Activated T-cell treated with anti-CD3 and anti-CD28 coated beads for 48 hours (primary cell): Measurements from ENCODE around the gene PRELID3B.
A peak's percentile ranks its signal among the peaks of the same experiment; 100 is the strongest.
"Not testable (repeated sequence)": the region's sequence is repeated elsewhere in the genome, so short reads cannot be mapped to it uniquely, and the experiment has no call there.

Experiments used
- DNase-seq: peaks from one replicate; pipeline ENCODE4 v3.0.0-alpha.2; 2020; ENCODE audit warnings: low read depth

The PRELID3B gene

DNA sequence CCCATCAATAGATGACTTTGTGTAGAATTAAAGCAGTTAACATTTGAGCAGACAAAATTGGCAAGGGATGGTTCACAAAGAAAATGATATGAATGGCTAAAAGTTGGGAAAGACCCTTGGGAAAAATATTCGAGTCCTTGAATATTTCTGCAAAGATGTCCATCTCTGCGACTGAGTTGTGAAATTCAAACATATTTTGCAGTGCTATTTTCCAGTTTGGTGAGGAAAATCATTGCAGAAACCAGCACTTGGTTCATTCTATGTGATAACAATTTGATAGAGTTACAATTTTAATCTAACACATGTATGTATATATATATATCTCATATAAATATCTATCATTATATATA is 6.1 kb upstream of the PRELID3B start:
- DNase-seq: no peak

DNA sequence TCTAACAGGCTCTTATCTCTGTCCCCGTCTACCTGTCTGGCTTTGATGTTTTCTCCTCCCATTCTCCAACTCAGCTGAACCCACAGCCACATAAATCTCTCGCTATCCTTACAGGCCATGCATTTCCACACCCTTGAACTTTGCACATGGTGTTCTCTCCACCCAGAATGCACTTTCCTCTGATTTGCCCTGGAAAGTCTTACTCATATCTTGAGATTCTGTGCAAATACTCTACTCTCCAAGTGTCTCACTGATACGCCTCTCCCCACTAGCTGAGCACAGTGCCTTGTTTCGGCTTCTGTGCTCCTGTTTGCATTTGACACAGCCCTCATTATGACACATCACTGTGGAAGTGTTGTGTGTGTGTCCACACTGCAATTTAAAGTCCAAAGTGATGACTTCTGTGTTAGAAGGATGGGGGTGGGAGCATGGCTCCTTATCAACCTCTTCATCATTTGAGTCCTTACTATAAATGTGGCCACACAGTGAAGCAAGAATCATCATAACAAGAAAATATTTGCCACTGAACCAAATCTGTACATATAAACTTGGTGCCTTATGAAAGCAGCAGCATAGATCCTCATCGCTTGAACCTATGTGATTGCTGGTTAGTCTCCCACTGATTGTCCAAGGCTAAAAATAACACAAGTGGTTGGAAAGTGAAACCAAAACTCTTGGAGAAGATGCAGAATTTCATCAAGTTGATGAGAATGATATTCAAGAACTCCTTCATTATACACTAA is 5.5 kb upstream of the PRELID3B start:
- no peak for DNase-seq

DNA sequence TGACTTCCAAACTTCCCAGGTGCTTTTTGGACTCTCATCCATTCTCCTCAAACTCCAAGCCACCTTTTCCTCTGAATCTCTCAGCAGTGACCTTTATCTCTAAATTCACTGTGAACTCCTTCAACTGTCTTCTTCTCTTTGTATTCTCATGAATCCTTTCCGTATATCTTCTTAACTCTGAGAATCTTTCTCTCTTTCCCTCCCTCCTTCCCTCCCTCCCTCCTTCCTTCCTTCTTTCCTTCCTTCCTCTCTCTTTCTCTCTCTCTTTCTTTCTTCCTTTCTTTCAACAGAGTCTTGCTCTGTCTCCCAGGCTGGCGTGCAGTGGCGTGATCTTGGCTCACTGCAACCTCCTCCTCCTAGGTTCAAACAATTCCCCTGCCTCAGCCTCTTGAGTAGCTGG is 4.3 kb upstream of the PRELID3B start:
- DNase-seq: no peak

DNA sequence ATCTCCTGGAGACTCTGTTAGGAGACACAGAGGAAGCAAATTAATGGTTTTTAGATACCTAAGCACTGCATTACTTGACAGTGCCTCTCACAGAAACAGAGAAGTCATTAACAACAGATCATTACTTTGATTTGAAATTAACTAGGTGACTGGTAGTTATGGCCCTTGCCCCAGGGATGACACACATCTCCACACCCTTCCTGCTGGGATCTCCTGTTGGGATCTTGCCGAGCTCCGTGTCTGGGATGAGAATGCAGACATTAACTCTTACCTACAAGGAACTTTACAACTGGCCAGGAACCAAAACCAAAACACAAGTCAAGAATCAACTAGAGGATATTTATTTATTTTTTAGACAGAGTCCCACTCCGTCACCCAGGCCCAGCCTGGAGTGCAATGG is 2.2 kb upstream of the PRELID3B start:
- DNase-seq: no peak

DNA sequence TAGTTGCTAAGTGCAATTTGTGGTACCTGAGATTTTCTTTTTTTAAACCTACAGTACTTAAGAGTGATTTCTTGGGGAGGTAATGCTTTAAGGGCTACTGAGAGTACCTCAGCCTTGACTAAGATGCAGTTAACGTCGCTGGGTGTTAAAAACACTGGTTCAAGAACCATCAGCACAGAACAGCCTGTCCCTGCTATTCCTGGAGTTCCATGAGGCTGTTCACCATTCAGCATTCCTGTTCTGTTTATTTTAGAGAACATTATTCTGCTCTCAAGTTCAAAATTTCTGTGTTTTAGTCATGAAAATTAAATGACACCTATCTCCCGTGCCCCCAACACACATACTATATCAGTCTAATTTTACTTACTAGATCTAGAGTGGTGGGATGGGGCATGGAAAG is 1.7 kb upstream of the PRELID3B start:
- no peak for DNase-seq

DNA sequence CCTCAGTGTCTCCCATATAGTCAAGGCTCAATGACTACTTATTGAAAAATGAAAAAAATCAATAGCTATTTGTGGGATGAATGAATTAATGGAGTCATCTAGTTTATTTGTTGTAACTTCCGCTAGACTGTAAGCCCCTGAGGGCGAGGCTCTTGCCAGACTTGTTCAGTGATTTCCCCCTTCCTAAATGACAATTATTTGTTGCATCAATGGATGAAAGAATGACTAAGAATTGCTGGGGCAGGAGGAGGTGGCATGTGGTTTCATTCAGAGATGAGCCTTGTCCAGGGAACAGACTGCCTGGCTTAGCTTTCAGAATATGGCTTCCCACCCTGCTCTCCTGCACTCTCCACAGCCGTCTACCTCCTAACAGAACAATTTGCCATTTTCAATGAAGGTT is 1.1 kb upstream of the PRELID3B start:
- DNase-seq: no peak

DNA sequence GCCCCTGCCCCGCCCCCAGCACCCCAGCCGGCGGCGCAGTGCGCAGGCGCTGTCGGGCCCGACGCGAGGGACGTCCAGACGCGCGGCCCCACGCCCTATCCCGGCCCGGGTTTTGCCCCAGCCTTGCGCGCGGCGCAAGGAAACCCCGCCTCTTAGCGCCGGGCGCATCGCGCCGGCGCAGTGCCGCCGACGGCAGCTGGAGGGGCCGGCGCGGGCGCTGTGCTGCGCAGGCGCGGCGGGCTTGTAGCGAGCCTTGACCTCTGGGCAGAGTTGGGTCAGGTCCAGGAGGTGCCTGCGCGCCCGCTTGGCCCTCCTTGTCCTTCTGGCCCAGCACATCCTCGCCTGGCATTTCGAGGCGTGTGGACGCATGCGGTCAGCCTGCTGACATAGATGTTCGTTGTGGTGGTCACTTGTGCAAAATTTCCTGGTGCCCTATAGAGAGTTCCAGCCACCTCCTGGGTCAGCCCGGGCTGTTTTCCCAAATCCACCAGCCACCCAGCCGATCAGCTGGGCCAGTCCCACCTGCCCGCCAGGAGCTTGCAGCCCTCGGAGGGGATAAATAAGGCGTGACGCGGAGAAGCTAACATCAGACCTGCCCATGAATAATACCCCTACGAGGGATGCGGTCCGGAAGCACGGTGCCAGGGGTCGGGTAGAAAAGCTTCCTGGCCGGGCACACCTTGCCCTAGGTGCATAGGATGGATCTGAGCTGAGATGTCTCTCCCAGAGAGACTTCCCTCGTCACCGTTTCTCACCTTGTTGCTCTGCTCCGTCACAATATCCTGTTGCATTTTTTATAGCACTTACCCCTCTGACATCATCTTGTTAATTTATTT is 428 bp upstream of the PRELID3B start:
- peak; percentile 97 for DNase-seq

DNA sequence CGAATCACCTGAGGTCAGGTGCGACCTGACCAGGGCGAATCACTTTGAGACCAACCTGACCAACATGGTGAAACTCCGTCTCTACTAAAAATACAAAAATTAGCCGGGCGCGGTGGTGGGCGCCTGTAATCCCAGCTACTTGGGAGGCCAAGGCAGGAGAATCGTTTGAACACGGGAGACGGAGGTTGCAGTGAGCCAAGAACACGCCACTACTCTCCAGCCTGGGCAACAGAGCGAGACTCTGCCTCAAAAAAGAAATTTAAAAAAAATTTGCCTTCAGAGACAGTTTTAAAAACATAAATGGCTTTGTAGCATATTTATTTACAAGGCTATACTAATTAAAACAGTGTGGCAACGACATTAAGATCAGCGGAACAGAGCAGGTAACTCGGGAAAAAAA is 1.1 kb downstream of the PRELID3B start:
- DNase-seq: not testable (repeated sequence)

DNA sequence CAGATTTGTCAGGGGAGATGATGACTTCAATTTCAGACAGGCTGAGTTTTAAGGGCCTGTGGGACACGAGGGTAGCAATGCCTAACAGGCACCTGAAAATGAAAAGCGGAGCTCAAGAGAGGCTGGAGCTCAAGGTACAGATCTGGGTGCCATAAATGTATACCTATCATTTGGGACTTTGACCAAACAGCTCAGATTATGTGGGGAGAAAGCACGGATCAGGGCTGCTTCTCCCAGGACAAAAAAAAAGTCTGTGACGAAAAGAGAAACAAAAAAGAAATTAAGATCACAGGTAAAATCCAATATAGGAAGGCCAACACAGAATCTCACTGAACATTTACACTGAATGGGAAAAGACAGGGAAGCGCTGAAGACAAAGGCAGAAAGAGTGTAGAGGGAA is 1.9 kb downstream of the PRELID3B start:
- DNase-seq: no peak

DNA sequence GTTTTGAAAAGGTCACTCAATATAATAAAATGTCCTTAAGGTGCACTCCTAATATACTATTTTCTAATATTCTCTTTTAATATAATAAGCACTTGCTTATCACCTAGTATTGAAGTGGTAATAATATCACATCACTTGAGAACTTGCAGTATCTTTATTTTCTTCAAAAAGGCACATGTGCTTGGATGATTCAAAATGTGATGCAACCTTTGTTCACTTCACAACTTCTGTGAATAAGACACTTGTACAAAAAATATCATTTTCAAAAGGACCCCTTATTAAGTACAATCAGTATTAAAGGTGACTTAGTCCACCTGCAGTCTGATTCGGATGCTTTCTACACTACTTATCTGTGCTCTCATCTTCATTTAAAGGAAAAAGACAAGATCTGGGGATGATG is 3.4 kb downstream of the PRELID3B start:
- DNase-seq: no peak

DNA sequence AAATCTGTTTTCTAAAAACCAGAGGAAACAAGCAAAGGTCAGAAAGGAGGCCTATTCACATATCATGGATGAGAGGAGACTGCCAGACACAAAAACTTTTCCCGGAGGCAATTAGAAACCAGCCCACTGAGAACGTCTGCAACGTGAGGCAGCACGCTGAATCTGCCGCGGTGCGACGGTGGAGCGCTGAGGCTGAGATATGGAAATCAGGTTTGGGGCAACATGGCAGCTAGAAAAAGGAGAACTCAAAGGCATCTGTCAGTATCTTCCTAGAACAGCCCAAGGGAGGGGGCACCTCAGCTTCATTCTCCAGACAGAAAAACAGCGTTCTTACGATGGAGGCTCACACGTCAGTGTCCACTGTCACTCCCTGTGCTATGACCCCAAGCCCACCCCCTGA is 5.2 kb downstream of the PRELID3B start:
- no peak for DNase-seq

DNA sequence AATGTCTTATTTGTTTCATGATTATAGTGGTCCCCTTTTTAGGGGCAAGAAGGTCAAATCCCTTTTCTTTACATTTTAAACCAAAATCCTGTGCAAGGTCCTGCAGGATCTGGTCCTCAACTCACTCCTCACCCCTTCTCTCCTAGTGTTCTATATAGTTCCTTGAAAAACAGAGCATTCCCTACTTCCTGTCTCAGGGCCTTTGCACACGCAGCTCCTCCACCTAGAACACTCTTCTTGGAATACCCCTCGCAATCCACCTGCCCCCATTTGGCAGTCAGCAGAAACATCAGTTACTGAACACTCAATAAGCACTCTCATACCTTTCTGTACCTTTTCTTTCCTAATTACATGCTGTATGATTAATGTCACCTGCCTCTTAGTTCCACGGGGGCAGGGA is 7.2 kb downstream of the PRELID3B start:
- DNase-seq: no peak

DNA sequence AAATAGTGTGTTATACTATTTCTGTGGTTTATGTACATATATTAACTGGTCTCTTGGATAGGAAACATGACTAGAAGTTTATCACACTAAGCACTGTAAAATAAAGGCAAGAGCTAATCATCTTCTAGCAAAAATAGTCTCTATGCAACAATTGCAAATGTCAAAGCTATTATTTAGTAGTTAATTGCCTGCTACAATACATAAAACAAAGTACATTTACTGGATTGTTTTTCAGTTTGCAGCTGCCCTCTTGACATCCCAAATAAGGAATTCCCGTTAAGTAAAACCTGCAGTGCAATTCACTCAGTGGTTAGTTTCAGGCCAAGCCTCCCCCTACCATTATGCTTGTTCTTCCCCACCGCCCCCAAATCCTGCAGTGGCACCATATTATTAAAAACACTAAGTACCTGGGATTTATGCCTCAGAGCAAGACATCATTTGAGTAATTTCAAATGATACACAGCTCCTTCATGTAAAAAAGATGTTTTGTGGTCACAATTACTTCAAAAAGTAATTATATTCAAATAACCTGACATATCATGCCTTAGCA is 8.9 kb downstream of the PRELID3B start:
- no peak for DNase-seq

DNA sequence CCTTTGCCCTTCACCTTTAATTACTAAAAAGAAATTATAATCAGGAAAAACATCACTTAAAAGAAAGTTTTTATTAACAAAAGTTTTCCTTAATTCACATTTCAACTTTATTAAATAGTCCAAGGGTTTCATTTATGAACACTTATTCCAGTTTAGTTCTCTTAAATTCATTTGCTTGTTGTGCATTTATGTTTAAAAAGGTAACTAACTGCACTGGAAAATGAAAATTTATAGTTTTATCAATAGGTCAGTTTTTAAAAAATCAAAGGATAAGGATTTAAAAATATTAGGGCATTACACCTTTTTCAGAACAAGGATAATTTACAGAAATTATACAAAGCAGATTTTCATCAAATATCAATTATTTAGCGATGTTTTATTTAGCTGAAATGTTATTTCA is 9.5 kb downstream of the PRELID3B start:
- DNase-seq: no peak

DNA sequence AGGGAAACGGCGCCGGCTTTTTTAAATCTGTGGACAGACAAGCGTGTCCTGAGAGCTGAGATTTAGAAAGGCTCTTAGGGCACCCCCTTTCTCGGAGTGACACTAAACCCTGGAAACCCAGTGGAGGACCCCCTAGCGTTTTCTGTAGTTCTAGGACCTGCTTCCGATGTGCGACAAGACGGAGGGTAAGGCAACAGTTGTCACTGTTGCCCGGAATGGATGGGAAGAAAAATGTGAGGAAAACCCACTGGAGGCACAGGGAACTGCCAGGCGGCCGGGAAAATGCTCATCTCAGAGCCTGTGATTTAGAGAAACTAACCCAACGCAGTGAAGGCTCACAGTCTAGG is 9.9 kb downstream of the PRELID3B start:
- no peak for DNase-seq

DNA sequence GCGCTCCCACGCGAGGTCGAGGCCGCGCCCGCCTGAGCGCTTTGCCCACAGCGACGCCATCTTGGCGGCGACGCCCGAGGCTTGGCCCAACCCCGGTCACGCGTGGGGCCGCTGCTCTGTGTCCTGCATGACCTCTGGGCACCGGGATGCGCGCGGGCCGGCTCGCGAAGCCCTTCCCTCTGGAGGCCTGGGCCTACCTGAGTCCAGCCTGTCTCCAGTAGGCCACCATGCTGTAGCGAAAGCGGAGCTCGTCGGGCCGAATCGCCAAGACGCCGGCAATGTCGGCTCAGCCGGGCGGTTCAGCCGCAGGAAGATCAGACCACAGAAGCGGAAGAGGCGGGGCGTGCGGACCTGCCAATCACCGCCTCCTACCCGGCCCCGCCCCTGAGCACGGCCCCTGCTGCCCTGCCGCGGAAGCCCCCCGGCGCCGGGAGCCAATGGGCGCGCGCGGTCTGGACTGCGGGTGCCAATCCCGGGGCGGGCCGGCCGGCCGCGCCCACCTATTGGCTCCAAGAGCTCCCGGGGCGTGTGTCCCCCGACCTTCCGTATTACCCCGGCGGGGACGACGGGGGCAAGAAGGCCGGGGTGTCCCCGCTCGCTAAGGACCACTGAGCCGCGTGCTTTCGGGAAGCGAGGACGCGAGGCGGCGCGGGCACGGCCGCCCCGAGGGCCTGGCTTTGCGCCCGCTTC is 10.4 kb downstream of the PRELID3B start, which contains the start of gene ATP5F1E:
Gene ATP5F1E, minus strand, starts transcription at position 313 of the 690 bp plus-strand sequence. Its CDS starts 84 bp downstream, at position 229.
- DNase-seq: peak; percentile 97

DNA sequence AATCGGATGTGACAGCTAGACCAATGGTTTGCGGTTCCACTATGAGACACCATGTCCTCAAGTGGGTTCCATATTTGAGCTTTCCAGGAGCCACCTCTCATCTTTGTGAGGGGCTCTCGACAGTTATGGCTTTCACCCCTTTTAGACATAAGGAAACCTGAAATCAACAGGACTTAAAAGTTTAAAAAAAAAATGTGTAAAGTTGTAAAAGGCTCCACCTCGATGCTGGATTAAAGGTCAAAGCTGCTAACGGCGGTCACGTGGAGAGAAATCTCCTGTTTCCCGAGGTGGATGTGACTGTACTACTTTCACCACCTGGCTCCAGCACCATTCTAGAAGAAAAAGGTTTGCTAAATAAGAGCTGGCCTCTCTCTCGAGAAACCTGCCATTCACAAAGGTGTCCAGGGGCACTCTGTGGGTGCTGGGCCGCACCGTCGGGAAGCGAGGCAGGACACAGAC is 11.0 kb downstream of the PRELID3B start:
- DNase-seq: no peak

DNA sequence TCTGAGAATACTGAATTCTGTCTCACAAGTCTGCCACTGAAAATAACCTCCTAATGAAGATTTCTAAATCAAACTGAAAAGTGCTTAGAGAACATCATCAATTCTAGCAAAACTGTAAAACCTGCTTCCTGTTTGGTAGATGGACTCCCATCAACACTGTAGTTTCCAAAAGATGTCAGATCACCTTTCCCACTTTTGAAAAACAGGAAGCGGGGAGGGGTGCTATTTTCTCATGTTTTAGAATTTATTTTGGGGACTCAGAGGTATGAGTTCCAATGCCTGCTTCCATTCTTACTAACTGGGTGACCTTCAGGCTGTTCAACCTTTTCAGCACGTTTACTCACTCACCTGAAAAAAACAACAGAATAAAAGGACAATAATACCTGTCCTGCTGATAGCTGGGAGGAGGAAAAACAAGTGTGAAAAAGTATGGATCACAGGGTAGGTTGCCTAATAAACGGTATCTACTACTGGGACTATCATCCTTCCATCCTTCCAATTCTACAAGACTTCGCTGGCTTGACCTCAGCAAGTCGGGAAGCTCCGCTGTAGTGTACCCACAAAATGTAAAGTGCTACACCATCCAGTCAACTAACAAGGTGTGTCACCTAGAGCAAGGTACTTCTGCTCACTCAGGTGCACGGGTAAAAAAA is 11.5 kb downstream of the PRELID3B start:
- no peak for DNase-seq

DNA sequence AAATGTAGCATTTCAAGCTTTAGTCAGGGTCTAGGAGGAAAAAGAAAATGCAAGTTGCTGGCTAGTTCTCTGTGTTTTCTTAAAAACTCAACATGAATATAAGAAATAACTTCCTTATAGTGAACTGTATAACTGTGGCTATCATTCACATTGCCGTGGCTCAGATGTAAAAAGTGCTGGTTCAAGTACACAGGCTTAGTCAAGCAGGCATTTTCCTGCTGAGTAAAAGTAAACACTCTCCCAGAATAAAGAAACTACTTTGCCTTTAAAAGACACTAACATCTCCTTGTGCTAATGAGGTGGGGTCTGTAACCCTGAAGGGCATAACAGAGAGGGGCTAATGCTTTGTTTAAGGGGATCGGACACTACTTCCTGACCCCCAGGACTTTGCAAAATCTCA is 13.8 kb downstream of the PRELID3B start:
- DNase-seq: no peak

DNA sequence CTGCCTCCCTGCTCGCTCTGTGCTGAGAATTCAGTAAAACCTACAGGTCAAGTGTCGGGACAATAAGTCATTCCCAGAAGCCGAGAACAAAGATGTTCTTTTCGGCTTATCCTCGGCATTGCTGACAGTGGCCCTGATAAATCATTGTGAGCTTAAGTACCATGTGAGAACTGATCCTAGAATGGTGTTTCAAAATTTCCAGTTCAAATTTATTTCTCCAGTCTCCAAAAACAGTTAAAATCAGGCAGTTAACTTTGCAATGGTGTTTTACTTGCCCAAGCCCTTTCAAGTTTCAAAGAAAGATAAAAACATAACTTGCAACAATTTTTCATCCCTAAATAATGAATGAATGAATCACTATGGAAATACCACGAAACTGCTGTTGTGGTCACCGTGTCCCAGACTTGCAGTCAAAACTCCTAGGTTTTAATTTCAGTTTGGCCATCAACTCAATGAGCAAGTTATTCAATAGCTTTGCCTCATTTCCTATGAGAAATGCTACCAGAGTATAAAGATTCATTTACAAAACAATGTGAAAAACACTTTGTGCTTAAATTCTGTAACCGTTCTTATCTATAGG is 14.8 kb downstream of the PRELID3B start:
- no peak for DNase-seq

DNA sequence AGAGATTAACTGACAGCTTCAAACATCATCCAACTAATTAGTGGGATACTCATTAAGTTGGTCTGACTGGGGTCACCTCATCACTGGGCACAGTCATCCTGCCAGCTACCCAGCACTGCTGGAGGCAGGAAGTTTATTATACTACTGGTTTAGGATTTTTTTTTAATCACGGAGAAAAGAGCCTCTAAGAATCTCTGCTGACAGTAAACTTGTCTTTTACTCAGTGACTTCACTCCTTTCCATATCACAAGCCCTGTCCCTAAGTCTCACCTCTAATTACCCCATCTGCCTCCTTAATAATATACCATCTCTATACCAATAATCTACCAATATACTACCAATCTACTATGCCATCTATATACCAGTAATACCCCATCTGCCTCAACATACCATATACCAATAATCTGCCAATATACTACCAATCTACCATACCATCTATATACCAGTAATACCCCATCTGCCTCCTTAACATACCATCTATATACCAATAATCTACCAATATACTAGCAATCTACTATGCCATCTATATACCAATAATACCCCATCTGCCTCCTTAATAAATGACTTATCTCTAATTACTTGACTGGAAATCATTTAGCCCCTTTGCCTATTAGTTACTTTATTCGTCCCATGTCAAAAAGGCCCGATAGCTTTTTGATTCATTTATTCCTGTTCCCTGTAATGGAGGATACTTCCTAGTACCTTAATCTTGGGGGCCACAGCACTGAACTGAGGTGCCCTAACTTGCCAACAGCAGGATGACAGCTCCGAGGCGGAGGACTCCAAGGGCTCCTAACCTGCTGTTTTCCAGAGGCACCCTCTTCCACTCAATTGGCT is 15.5 kb downstream of the PRELID3B start:
- no peak for DNase-seq
